HTR-8/SVneo (cell line): Measurements from ENCODE around the gene PLXNA4.
A peak's percentile ranks its signal among the peaks of the same experiment; 100 is the strongest.
"Not testable (repeated sequence)": the region's sequence is repeated elsewhere in the genome, so short reads cannot be mapped to it uniquely, and the experiment has no call there.

ENCODE experiments used
- DNase-seq: peaks from one replicate; pipeline ENCODE4 v3.0.0; 2011; ENCODE audit warnings: low spot score, mixed read lengths; ENCODE audit not compliant: insufficient read length
- FAIRE-seq: peaks from 2 replicates; lab custom pipeline; 2011; peaks lifted over from hg19 to GRCh38; lab: Jason Lieb, UNC

The PLXNA4 gene

DNA sequence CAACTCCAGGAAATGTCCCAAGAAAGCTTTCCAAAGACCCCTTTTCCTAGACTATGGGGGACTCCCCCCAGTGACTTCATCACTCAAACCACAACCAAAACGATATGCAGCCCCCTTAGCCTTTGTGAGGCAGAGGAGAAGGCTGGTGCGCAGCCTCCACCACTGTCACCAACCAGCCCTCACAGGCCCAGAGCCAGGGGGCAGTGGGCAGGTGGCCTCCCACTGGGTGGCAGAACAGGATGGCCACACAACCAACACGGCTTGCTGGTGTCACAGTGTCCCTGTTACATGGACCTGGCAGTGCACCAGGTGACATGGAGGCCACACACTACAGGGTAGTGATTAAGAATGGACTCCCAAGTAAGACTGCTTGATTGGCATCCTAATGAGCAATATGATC, 172.0 kb downstream of the PLXNA4 start:
- no peak for FAIRE-seq
- no peak for DNase-seq

GRCh38 chr7:132403465-132404110, 172.7 kb downstream of the PLXNA4 start:
- DNase-seq (no peak), FAIRE-seq (no peak)

DNA sequence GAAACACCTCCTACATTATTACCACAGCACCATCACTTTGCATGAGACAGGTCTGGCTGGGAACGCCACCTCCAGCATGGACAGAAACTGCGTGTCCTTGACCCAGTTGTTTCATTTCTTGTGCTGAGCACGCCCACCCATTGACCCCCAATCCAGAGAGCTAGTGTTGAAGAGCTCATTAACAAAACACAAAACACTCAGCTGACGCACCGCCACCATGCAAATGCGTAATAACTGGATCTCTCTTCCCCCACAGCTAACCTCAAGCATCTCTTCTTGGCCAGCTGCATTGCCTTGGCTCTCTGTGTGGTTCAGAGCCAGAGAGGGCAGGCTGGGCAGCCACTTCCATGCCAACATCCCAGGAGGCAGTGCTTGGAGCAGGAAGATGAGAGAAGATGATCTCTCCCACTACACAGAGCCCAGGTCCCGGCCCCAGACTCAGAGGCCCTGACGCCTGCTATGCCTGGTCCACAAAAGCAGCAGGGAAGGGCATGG, 173.5 kb downstream of the PLXNA4 start:
- FAIRE-seq (no peak), DNase-seq (no peak)

GRCh38 chr7:132402096-132402495, 174.2 kb downstream of the PLXNA4 start:
- FAIRE-seq = no peak
- DNase-seq = no peak

GRCh38 chr7:132400561-132401142, 175.6 kb downstream of the PLXNA4 start:
- DNase-seq = no peak
- FAIRE-seq = no peak

- FAIRE-seq (no peak), DNase-seq (no peak)
These were observed 176.9 kb downstream of the PLXNA4 start for GRCh38 chr7:132399367-132399766.

- DNase-seq (no peak), FAIRE-seq (no peak)
These were observed 177.9 kb downstream of the PLXNA4 start for GRCh38 chr7:132398253-132398925.

- FAIRE-seq = no peak
These were observed 179.2 kb downstream of the PLXNA4 start for GRCh38 chr7:132397070-132397469.

GRCh38 chr7:132395361-132395760, 180.9 kb downstream of the PLXNA4 start:
- DNase-seq (no peak), FAIRE-seq (no peak)

More at GRCh38 chr7:132397070-132397469, 179.2 kb downstream of the PLXNA4 start:
- DNase-seq = no peak

GRCh38 chr7:132394283-132395198, 181.7 kb downstream of the PLXNA4 start:
- DNase-seq = no peak
- FAIRE-seq = no peak

- FAIRE-seq (no peak), DNase-seq (no peak)
These were observed 182.4 kb downstream of the PLXNA4 start for GRCh38 chr7:132393789-132394261.

DNA sequence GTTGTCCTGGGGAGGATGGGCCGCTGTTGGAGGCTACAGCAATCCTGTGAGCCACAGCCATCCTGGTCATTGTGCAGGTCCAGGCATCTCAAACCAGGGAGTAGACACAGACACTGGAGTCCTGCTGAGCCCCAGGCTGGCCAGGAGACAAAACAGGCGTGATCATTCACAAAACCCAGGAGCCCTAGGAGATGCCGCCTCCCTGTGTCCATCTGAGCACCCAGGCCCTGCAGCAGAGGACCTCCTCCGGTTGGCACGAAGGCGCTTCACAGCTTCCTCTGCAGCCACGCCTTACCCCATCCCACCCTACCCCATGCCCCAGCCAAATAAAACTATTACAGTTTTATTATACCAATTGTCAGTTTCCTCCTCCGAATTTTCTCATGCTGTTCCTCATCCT, 183.6 kb downstream of the PLXNA4 start:
- FAIRE-seq = no peak

GRCh38 chr7:132390705-132391104, 185.6 kb downstream of the PLXNA4 start:
- FAIRE-seq (no peak), DNase-seq (peak; percentile 5)

More for the DNA sequence above, 183.6 kb downstream of the PLXNA4 start:
- no peak for DNase-seq

GRCh38 chr7:132390049-132390448, 186.2 kb downstream of the PLXNA4 start:
- not testable (repeated sequence) for DNase-seq, FAIRE-seq

DNA sequence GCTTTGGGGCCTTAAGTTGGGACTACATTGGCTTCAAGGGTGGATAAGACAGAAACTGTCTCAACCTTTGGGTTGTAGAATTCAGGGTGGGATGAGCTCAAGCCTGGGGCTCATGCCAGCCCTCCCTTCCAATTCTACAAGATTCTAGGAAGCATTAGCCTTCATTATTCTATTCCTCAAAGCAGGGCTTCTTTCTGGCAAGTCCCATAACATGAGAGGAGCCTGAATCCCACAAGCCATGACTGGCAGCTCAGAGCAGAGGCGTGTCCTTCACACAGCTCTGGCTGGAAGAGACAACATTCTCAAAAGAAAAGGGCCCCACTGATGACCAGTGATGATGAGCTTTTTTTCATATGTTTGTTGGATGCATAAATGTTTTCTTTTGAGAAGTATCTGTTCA, 187.6 kb downstream of the PLXNA4 start:
- FAIRE-seq = no peak
- DNase-seq = no peak

DNA sequence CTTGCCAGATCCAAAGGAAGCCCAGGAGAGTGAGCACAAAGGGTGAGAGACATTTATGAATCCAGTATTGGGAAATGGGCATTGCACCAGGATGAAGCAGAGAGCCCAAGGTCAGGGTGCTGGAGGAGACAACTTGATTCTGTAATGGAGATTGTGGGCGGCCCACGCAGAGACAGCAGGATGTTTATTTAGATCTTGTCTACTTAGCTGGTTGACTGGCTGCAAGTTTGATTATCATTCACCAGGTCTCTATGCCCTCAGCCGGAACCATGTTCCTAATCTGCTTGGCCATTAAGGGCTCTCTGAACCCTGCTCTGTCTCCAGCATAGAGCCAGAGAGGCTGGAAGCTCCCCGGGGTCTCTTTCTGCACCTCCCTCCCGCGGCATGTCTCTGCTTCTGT, 188.7 kb downstream of the PLXNA4 start:
- DNase-seq (no peak), FAIRE-seq (no peak)

DNA sequence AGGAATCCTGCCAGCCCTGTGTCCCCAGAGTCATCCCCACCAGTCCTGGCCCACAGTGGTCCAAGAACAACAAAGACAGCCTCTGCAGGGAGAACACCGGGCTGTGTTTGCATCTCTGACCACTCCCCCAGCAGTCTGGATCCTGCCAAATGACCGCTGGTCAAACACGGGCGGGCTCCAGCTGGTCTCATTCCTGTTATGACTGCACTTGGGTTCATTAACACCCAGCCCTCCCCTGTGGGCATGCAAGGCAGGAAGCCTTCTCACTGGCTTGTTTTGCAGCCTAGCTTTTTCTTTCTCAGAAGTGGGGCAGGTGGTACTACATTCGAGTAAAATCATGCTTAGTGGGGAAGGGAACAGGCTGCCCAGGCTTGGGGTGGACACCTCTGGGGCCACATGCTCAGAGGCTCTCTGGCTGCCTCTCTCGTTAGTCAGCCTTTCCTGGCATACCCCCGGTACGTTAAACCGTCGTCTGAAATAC, 190.0 kb downstream of the PLXNA4 start:
- DNase-seq (no peak), FAIRE-seq (no peak)

DNA sequence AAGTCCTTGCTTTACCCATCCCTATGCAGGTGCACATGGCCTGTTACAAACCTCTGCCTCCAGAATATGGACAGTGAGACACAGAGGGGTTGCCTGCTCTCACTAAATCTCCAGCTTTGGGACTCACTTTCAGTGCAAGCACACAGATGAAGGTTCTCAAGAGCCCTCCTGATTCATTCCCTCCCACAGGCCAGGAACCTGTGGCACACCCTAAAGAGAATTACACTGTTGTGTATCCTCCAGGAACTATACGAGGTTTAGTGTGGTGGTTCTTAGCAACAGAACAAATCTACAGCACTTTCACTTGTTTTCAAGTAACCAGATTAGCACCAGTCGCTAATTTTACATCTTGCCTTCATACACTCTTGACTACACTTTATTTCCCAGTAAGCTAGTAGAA, 192.3 kb downstream of the PLXNA4 start:
- FAIRE-seq = no peak

DNA sequence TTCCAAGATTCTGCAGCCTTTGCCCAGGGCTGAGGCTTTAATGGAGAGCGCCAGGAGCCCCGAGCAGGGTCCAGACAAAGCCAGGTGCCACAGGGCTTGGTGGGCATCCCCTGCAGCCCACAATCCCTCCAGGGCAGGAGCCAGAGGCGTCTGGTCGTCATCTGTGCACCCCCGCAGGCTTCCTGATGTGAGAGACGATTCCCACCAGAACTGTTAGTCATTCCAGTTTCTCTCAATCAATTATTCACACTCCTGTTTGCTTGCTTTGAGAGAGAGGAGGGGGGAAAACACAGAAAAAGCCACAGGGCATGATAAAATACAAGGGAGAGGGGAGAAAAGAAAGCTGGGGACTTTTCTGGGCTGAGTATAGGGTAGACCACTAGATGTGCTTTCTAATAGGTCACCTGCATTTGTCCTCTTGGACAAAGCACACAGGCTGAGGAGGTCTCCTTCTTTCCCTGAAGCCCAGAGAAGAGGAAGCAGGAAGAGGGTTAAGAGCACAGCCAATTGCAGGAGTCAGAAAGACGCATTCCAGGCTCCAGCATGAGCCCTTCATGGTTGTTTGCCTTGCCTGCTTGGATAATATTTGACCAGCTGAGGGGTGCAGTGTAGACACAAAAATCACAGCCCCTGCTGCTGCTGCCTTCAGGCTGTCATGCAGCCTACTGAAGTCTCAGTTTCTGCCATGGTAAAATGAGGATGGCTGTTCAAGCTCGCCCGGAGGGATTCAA, 194.4 kb downstream of the PLXNA4 start:
- DNase-seq (no peak), FAIRE-seq (no peak)

More for the DNA sequence above, 192.3 kb downstream of the PLXNA4 start:
- no peak for DNase-seq
